Brain microvascular endothelial cell (primary cell): ENCODE results near the gene UAP1L1.
A peak's percentile ranks its signal among the peaks of the same experiment; 100 is the strongest.

Experiments used
- DNase-seq: peaks from one replicate; pipeline ENCODE4 v3.0.0-alpha.2; 2020
- H3K27ac ChIP-seq: fragments of 250-450 bp; sonication (Bioruptor Pico); 2 replicates; pipeline ENCODE4 v1.5.1; 2020; ENCODE audit warnings: mild to moderate bottlenecking, moderate library complexity
- H3K27me3 ChIP-seq: fragments of 250-450 bp; sonication (Bioruptor Pico); replicated peaks from 2 replicates; pipeline ENCODE4 v1.5.1; 2020; ENCODE audit warnings: mild to moderate bottlenecking
- H3K36me3 ChIP-seq: fragments of 250-450 bp; sonication (Bioruptor Pico); replicated peaks from 2 replicates; pipeline ENCODE4 v1.5.1; 2020; ENCODE audit warnings: mild to moderate bottlenecking
- H3K4me3 ChIP-seq: 2 replicates; pipeline ENCODE4 v1.5.1; 2011; ENCODE audit warnings: low read depth, mild to moderate bottlenecking, control low read depth, low read length, moderate library complexity
- in situ Hi-C: cut with HindIII; loops from 2 replicates; pipeline ENCODE4 v1.10.0; 2017; ENCODE audit warnings: low sequenced_read_pairs, low pct_ligation_motif_present
- TF ChIP-seq, protein P1 (sequence below): IDR thresholded peaks from 2 replicates; pipeline ENCODE4 v1.5.1; 2011; ENCODE audit warnings: low read depth, mild to moderate bottlenecking, moderate library complexity, low read length, control low read depth, inconsistent platforms; ENCODE audit errors: missing control alignments

Gene UAP1L1

DNA sequence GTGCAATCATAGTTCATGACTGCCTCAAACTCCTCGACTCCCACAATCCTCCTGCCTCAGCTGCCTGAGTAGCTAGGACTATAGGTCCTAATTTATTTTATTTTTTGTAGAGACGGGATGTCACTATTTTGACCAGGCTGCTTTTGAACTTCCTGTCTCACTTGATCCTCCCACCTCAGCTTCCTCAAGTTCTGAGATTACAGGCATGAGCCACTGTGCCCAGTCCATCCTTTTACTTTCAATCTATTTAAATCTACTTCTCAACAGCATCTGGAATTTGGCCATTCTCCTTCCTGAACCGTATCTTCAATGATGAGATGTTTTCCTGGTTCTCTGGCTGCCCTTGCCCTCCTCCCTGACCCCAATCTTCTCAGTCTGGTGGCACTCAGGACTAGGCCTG is 49.5 kb downstream of the UAP1L1 start:
- DNase-seq = no peak
- in situ Hi-C loops = no loop called here
- Histone ChIP-seq H3K4me3 (no peak overlapping the region), H3K27ac (no peak overlapping the region), H3K36me3 (no peaks in the 10 kb centered on the region), H3K27me3 (no peaks in the 10 kb centered on the region)
- TF ChIP-seq, protein P1, sequence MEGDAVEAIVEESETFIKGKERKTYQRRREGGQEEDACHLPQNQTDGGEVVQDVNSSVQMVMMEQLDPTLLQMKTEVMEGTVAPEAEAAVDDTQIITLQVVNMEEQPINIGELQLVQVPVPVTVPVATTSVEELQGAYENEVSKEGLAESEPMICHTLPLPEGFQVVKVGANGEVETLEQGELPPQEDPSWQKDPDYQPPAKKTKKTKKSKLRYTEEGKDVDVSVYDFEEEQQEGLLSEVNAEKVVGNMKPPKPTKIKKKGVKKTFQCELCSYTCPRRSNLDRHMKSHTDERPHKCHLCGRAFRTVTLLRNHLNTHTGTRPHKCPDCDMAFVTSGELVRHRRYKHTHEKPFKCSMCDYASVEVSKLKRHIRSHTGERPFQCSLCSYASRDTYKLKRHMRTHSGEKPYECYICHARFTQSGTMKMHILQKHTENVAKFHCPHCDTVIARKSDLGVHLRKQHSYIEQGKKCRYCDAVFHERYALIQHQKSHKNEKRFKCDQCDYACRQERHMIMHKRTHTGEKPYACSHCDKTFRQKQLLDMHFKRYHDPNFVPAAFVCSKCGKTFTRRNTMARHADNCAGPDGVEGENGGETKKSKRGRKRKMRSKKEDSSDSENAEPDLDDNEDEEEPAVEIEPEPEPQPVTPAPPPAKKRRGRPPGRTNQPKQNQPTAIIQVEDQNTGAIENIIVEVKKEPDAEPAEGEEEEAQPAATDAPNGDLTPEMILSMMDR = no peak

GRCh38 chr9:137127301-137128157 is 50.2 kb downstream of the UAP1L1 start:
- TF ChIP-seq, protein P1 = no peak
- H3K27me3 ChIP-seq = no peaks in the 10 kb centered on the region
- DNase-seq = no peak
- H3K4me3 ChIP-seq = peak overlapping the region; percentile 75
- H3K36me3 ChIP-seq = no peaks in the 10 kb centered on the region
- no peak overlapping the region for H3K27ac ChIP-seq
- in situ Hi-C loops = no loop called here

- Histone ChIP-seq H3K27ac (no peak overlapping the region), H3K4me3 (peak overlapping the region; percentile 75), H3K27me3 (no peaks in the 10 kb centered on the region), H3K36me3 (no peaks in the 10 kb centered on the region)
- TF ChIP-seq, protein P1 = no peak
- in situ Hi-C loops = no loop called here
- no peak for DNase-seq
These were observed 51.0 kb downstream of the UAP1L1 start for GRCh38 chr9:137128158-137128861.

GRCh38 chr9:137128862-137129455 is 51.6 kb downstream of the UAP1L1 start:
- in situ Hi-C loops = no loop called here
- Histone ChIP-seq H3K27me3 (no peaks in the 10 kb centered on the region), H3K36me3 (no peaks in the 10 kb centered on the region), H3K4me3 (peak overlapping the region; percentile 75), H3K27ac (peak overlapping the region; percentile 58)
- TF ChIP-seq, protein P1 = no peak
- peak; percentile 17 for DNase-seq

DNA sequence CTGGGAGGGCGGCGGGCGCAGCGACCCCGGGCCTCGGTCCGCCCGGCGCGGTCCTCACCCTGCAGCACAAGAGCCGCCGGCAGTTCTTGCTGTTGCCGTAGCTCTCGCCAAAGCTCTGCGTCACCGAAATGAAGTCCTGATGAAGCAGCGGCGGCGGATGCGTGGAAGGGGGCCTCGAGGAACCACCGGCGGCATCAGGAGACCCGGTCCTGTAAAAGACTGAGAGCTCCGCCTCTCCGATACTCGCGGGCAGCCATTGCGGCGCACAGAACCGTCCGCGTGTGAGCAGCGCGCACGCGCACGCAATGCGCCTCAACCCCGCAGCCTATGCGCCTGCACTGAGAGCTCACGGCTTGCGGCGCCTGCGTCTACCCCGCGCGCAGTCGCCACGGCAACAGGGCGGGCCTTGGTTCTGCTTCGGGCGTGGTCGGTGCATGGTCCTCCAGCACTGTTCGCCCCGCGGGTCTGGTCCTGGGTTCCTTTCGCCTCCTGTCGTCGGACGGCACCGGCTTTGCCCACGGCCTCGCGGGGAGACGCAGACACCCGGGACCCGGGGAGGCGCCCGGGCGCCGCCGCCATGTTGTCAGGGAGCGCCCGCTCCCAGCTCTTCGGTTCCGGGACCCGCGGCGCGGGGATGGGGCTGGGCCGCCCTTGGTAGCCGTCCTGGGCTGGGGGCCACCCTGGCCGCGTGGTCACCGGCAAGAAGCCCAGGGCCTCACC is 52.3 kb downstream of the UAP1L1 start:
- peak overlapping the region; percentile 75 for H3K4me3 ChIP-seq
- no peaks in the 10 kb centered on the region for H3K27me3 ChIP-seq
- H3K27ac ChIP-seq = peak overlapping the region; percentile 58
- no peaks in the 10 kb centered on the region for H3K36me3 ChIP-seq
- in situ Hi-C loops = no loop called here
- DNase-seq = peak; percentile 86
- TF ChIP-seq, protein P1 = no peak
